COLO668 (cell line): ENCODE data around the gene IGSF3.
"Not testable (repeated sequence)": the region's sequence is repeated elsewhere in the genome, so short reads cannot be mapped to it uniquely, and the experiment has no call there.

ENCODE experiments used
- DNase-seq: peaks from one replicate; lab custom pipeline; 2025; ENCODE audit not compliant: unreplicated experiment; lab: John Stamatoyannopoulos, UW

Gene IGSF3

DNA sequence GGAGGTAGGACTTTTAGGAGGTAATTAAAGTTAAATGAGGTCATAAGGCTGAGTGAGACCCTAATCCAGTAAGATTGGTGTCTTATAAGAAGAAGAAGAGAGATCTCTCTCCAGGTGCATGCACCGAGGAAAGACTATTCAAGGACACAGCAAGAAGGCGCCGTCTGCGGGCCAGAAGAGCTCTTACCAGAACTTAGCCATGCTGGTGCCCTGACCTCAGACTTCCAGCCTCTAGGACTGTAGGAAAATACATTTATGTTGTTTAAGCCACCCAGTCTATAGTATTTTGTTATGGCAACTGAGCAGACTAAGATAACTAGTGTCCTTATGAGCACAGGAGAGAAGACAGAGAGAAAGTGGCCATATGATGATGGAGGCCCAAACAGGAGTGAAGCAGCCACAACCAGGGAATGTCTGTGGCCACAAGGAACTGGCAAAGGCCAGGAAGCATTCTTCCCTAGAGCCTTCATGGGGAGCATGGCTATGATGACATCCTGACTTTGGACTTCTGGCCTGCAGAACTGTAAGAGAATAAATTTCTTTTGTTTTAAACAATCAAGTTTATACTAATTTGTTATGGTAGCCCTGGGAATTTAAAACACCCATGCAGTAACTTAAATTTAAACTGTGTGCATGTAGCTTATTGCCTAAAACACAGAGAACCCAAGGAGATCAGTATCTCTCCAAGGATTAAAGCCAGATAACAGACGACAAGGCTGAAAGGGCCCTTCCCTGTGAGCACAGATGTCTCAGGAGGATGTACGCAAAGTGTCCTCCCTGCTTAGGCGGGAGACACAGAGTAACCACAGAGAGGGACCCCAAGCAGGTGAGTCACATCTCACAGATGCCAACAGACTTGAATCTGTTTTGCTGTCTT is 86.8 kb downstream of the IGSF3 start:
- no peak for DNase-seq

DNA sequence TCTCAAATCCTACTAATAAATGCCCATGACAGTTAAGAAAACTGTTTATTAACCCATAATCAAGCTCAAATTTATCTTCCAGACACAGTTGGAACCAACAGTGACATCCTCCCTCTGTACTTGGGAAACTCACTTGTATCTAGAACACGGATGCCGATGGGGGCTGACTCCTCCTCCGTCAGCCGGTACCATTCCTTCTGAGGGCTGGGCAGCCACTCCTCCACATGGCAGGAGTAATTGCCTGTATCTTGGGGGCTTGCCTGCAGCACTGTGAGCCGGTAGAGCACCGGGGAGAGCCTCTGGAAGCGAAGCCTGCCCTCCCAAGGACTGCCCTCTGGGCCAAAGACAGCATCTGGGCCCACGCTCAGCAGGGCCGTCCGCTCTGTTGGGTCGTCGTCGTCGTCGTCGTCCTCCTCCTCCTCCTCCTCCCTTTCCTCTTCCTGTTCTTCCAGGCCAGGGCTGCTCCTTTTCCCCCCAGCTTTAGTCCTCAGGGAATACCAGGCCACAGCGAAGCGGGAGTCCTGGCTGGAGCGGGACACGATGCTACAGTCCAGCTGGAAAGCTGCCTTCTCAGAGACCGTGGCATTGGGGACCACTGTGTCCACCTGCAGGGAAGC is 88.2 kb downstream of the IGSF3 start:
- no peak for DNase-seq

DNA sequence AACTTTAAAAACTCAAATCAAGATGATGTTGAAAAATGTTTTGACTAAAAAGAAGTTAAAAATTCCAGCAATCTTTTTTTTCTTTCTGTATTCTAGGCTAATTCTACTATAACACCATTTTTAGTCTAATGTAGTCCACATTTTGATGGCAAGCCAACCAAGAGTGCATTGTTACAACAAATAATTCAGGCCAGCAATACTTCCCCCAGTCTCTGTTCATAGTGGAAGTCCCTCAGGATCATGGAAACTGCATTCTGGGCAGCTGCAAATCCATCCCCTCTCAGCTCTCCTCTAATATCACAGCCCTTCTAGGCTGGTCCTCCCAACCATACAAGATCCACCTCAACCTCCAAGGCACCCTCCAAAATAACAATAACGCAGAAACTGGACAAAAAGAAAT is 89.0 kb downstream of the IGSF3 start:
- no peak for DNase-seq

- no peak for DNase-seq
Observed at GRCh38 chr1:116577759-116578314, 89.7 kb downstream of the IGSF3 start.

GRCh38 chr1:116574581-116575291 is 92.8 kb downstream of the IGSF3 start:
- peak; percentile 62 for DNase-seq

DNA sequence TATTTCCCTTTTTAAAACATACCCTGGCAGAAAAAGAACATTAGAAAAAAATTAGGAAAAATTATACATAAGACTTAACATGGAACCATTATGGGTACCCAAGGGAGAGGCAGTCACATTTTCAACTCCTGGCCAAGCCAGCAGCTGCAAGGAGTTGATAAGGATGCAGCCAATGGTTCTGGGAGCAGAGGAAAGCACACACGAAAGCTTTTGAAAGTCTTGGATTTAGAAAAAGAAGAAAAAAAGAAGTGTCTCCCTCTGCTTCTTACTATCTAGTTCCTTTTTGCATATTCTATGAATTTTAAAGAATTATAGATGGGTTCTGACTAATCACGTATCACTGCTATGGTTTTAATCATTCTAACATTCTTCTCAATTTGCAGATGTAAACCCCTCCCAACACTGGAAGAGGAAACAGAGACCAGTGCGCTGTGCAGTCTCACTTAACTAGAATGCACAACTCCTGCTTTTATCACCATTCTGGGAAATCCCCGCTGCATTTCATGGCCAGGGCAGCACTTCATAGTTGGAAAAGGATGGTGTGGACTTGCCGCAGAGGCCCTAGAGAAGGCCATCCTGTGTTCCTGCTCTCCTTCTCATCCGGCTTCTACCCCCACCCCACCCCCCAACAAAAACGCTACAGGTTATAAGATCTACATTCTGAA is 94.0 kb downstream of the IGSF3 start:
- no peak for DNase-seq

DNA sequence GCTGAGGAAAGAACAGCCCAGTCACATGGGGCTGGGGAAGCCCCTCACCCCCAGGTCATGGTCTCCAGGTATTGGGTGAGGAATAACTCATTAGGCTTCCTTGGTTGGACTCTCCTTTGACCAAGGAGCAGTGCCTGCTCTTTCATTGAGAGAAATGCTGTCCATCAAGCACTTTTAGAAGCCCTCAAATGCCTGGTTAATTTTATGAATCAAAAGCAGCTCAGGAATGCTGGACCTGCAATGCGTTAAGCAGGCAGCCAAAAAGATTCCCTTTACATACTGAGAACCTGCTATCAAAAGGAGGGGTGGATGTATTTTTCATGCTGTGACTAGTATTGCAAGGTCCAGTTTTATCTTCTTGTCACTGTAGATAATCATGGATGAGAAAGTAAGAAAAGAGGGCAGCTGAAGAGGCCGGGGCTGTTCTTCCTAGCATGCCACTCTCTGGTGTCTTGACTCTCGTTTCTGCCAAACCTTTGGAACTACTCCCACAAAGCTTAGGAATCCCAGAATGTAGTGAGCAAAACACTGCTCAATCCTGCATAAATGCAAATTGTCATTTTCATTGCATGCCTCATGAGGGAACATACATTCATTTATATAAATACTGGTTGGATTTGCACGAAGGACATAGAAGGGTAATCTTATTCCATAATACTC is 94.6 kb downstream of the IGSF3 start:
- no peak for DNase-seq

GRCh38 chr1:116572099-116572498 is 95.4 kb downstream of the IGSF3 start:
- DNase-seq = no peak

DNA sequence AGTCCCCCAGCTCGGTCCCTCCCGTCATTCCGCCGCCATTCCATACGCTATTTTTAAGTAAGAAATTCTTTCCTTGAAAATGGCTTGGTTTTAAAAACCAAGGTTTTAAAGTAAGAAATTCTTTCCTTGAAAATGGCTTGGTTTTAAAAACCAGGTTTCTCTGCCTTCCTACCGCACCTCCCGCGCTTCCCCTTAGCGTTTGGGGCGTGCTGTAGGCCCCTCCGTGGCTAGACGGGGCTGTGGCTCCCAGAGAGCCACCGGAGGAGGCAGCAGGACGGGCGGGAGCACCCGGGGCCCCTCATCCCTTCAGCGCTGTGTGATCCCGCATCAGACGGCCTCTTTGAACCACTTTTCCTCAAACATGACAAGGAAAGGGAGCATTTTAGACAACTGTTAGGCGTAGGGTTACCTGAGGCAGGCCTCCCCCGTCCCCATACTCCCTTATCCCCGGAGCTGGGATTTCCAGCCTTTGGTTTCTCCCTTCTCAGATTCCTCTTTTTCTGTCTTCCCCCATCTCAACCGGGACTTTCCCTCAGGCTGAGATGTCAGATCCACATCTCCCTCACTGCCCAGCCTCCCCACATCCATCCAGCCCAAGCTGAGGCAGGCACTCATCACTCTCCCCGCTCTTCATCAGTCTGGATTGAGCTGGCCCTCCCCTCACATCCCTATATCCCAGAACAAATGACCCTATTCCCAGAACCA is 96.2 kb downstream of the IGSF3 start:
- DNase-seq = peak; percentile 53

GRCh38 chr1:116570358-116571214 is 96.9 kb downstream of the IGSF3 start, which contains the start of gene CD58:
Gene CD58 (minus strand): TSS chr1:116571026. CDS start chr1:116570972, 54 bp downstream.
- peak; percentile 96 for DNase-seq

DNA sequence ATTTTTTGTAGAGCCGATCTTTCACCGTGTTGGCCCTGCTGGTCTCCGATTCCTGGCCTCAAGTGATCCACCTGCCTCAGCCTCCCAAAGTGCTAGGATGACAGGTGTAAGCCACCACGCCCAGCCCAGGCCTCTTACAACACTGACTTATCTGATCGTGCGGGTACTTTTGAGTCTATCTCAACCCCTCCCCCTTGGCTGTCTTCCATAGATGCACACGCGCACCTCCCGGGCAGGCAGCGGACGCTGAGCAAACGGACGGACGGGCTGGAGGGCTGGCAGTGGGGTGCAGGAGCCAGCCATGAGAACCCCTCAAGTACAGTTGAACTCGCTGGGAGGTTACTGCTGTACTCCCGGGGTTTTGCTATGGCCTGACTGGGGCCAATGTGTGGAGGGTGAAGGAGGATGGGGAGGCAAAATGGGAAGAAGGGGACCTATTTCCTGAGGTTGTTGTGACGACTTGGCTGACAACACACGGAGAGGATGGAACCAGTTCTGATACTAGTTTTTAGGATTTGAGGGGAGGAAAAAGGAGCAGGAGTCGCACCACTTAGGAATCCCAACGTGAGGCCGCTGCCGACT is 97.7 kb downstream of the IGSF3 start:
- peak; percentile 31 for DNase-seq

DNA sequence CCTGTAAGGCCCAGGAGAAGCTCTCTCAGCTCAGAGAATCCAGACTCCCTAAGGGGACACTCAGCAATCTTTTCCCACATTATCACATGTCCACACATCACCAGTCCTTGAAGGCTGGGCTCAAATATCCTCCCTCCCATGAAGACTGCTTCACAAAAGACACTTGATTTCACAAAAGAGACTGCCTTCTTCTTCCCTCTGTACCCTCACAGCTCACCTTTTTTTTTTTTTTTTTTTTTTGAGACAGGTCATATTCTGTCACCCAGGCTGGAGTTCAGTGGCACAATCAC is 98.2 kb downstream of the IGSF3 start:
- DNase-seq = no peak

DNA sequence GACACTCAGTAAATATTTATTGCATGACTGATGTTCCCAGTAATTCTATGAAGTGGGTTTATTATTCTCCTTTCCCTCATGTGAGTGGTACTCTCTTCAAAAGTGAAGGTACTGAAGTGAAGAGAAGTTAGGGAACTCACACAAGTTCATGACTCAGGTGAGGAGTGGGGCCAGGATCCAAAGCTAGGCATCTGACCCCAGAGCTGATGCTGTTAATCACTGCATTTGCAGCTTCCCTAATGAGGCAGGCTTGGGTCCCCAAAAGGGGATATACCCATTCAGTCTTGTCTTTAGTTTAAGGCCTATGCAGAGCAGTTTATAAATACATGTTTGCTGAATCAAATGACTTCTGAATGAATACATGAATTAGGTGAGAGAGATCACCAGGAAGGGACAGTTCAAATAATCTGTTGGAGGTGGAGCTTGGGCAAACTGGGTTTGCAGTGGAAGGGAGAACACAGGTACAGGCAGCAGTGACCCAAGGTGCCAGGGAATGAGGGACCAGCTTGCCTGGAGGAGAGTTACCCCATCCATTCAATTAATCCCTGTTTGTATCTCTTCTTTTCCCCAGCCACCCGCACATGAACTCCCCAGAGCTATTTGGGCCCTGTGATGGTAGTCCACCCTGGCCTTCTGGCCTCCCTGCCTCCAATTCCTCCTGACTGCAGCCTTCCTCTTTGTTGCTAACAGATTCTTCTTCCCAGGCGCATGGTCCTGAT is 98.7 kb downstream of the IGSF3 start:
- no peak for DNase-seq

GRCh38 chr1:116567790-116568661 is 99.5 kb downstream of the IGSF3 start:
- no peak for DNase-seq

DNA sequence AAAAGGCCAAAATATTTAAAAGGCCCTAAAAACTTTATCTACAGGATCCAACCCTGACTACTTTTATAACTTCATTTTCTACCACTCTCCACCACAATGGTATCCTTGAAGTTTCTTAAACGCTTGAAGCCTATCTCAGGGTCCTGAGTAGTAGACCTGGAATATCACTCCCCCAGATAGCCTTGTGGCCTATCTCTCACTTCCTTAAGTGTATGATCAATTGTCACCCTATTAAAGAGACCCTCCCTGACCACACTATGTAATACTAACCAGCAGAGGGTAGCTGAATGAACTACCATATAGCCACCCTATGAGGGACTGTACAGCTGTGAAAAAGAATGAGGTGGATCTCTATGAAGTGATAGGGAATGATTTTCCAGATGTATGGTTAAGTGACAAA is 102.3 kb downstream of the IGSF3 start:
- DNase-seq = no peak

- DNase-seq = no peak
Observed at GRCh38 chr1:116564426-116564825, 103.1 kb downstream of the IGSF3 start.

GRCh38 chr1:116562465-116562864 is 105.1 kb downstream of the IGSF3 start:
- not testable (repeated sequence) for DNase-seq
